ENCODE measurements around the gene GPR107.
A peak's percentile ranks its signal among the peaks of the same experiment; 100 is the strongest.

The GPR107 gene

GRCh38 chr9:130183133-130183762 is 129.5 kb downstream of the GPR107 start:
- DNase-seq (ENCODE audit: low read depth, low spot score), result peak; percentile 70

- DNase-seq (ENCODE audit: low read depth, low spot score), result peak; percentile 55
Measured at GRCh38 chr9:130185017-130185416, 131.3 kb downstream of the GPR107 start.

- DNase-seq (ENCODE audit: low read depth, low spot score), result peak; percentile 63
Measured at GRCh38 chr9:130185490-130186031, 131.9 kb downstream of the GPR107 start.

- no peak for DNase-seq (ENCODE audit: low read depth, low spot score)
Measured at GRCh38 chr9:130186051-130186450, 132.3 kb downstream of the GPR107 start.

GRCh38 chr9:130186839-130187522 is 133.3 kb downstream of the GPR107 start:
- DNase-seq (ENCODE audit: low read depth, low spot score), result peak; percentile 83

GRCh38 chr9:130187523-130187846 is 133.8 kb downstream of the GPR107 start:
- DNase-seq (ENCODE audit: low read depth, low spot score), result no peak

GRCh38 chr9:130188860-130189481 is 135.3 kb downstream of the GPR107 start:
- DNase-seq (ENCODE audit: low read depth, low spot score), result no peak

Measured in ELF-1 (cell line).